T47D (cell line): Measurements from ENCODE around the gene CFAP73.

Experiments
- DNase-seq, 2 experiments: peaks; one replicate each; pipeline versions ENCODE4 v3.0.0 to v3.0.0-alpha.2; 2011 to 2012; ENCODE audit warnings: low read depth in 1 of 2, low spot score in 1 of 2
- JUND ChIP-seq: IDR thresholded peaks from 2 replicates; pipeline ENCODE4 v1.6.1; 2012; ENCODE audit warnings: low read depth
- in situ Hi-C: cut with HindIII; loops from 2 replicates; pipeline ENCODE4 v1.10.0; 2016; ENCODE audit warnings: low sequenced_read_pairs, low pct_unique_long_range_greater_than_20kb

Gene CFAP73

DNA sequence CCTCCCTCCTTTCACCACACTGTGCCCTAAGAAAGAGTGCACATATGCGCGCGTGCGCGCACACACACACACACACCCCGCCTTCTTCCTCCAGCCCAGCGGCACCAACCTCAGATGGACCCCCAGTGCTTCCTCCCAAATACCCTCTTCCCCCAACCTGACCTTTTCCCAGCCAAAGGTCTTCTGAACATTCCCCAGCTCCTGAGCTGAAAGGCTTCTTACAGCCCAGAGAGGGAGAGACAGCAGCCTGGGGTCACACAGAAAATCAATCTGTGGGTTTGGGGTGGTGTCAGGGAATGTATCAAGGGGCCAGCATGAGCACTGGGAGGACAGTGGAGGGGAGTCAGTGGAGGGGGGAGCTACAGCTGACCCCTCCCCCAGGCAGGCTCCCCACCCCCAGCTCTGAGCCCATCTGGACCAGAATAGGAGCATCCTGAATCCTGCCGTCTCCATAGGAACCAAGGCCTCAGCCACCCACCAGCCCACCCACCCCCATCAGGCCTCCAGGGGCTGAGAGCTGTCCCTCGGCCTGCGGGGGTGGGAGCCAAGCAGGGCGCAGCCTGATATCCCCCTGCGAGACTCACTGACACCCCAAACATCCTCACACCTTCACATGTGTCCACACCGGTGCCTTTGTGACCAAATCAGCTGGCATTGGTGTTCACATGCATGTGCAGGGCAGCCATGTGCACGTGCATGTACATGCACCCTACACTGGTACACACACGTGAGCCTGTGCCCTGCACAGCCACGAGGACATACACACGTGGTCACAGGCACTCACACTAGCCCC, 19.7 kb upstream of the CFAP73 start:
- in situ Hi-C loops, result no loop called here
- no peak for DNase-seq
- TF ChIP-seq JUND, result no peak

GRCh38 chr12:113130457-113131135, 18.9 kb upstream of the CFAP73 start:
- no peak for DNase-seq
- in situ Hi-C loops, result no loop called here

DNA sequence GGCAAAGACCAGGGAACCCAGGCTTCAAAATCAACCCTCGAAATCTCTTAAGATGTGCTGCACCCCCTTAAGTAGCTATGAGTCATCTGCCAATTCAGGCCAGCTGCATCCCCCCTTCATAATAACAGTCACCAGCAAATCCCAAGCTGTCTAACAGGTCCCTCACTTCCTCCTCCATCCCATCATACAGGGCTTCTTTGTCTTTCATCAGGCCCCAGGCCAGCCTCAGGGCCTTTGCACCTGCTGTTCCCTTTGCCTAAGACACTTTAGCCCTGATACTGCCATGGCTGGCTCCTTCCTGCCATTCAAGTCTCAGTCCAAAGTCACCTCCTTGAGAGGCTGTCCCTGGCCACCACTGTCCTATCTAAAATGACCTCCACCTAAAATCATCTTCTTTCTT, 18.0 kb upstream of the CFAP73 start:
- TF ChIP-seq JUND, result no peak
- in situ Hi-C loops, result no loop called here
- DNase-seq, result no peak

More at GRCh38 chr12:113130457-113131135, 18.9 kb upstream of the CFAP73 start:
- TF ChIP-seq JUND, result no peak

DNA sequence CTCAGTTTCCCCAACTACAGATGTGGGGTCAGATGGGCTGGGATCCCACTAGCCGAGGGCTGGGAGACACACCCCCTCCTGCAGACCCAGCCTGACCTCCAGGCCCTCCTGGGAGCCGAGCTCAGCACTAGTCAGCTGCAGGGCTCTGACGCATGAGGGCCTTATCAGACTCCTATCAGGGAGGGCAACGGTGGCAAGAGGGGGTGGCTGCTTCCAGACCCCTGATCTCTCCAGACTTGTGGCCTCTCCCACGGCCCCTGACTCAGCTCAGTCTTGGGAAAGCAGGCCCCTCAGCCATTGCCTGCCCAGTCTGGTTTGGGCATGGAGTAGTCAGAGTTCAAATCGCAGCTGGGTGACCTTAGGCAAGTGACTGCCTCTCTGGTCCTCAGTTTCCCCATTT, 16.5 kb upstream of the CFAP73 start:
- TF ChIP-seq JUND, result no peak
- no peak for DNase-seq
- in situ Hi-C loops, result no loop called here

DNA sequence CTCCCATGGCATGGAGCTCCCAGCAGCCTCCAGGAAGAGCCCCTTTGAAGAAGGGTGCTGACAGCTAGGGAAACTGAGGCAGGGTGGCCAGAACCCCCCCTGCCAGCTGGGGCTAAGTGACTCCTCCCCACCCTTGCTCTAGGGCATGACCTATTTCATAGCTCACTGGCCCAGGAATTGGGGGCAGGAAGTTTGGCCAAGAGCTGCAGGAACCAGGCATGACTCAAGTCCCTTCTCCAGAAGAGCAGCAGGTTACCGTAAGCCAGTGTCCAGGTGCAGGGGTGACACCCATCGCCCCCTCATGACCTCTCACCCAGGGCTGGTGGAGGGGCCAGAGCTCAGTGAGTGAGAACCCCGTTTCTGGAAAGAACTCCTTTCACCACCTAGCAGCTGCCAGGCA, 15.9 kb upstream of the CFAP73 start:
- TF ChIP-seq JUND, result no peak
- no peak for DNase-seq
- in situ Hi-C loops, result no loop called here

DNA sequence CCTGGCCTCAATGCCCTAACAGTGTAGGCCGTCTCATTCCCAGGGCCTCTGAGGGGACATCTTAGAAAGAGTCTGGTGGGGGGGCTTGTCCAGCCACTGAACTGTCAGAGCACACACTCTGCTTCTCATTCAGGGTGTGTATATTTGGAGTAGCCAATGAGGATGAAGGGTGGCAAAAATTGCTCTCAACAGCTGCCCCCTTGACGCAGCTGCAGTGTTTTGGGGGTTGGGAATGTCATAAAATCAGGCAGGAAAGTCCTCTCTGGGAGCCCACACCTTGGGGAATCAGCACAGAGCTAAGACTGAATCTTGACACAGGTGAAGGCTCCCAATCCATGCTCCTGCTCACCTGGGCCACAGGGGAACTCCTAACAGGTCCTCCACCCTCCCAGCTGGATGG, 15.5 kb upstream of the CFAP73 start:
- DNase-seq, result no peak
- in situ Hi-C loops, result no loop called here
- no peak for TF ChIP-seq JUND

DNA sequence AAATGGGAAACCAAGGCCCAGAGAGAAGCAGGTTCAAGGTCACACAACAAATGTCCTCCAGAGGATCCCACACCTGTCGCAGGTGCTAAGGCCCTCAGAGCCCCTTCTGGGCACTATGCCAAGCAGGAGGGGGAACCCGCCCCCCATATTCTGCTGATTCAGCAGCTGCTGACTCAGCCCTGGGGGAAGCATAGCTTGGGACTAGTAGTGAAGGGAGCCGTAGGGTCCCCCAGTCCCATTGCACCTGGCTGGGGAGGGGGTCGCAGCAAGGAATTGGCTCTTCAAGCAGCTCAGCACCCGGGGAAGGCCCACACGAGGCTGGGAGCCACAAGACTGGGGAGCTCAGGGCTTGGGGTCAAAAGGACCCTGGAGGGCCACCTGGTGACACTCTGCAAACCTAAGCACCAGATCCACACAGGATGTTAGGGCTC, 15.0 kb upstream of the CFAP73 start:
- TF ChIP-seq JUND, result no peak
- in situ Hi-C loops, result no loop called here
- DNase-seq, result no peak

GRCh38 chr12:113135178-113136127, 14.1 kb upstream of the CFAP73 start, which contains the start of gene RASAL1:
TSS of gene RASAL1 (minus strand) at chr12:113135761. CDS start at chr12:113135462, 299 bp downstream.
- in situ Hi-C loops, result no loop called here
- DNase-seq, result peak; percentile 93
- TF ChIP-seq JUND, result no peak

- peak in 1 of 2 experiments; percentile 27 for DNase-seq
- in situ Hi-C loops, result no loop called here
- TF ChIP-seq JUND, result no peak
These were observed 13.2 kb upstream of the CFAP73 start for GRCh38 chr12:113136128-113136989.

- DNase-seq, result peak in 1 of 2 experiments; percentile 71
- no peak for TF ChIP-seq JUND
- in situ Hi-C loops, result no loop called here
These were observed 12.5 kb upstream of the CFAP73 start for GRCh38 chr12:113136990-113137511.

GRCh38 chr12:113137861-113138783, 11.4 kb upstream of the CFAP73 start:
- in situ Hi-C loops, result no loop called here
- no peak for DNase-seq
- no peak for TF ChIP-seq JUND
